ENCODE results near the gene ZBTB46.

Gene ZBTB46

GRCh38 chr20:63694584-63695423 is 136.3 kb downstream of the ZBTB46 start:
- DNase-seq (ENCODE audit: low read depth): no peak

DNA sequence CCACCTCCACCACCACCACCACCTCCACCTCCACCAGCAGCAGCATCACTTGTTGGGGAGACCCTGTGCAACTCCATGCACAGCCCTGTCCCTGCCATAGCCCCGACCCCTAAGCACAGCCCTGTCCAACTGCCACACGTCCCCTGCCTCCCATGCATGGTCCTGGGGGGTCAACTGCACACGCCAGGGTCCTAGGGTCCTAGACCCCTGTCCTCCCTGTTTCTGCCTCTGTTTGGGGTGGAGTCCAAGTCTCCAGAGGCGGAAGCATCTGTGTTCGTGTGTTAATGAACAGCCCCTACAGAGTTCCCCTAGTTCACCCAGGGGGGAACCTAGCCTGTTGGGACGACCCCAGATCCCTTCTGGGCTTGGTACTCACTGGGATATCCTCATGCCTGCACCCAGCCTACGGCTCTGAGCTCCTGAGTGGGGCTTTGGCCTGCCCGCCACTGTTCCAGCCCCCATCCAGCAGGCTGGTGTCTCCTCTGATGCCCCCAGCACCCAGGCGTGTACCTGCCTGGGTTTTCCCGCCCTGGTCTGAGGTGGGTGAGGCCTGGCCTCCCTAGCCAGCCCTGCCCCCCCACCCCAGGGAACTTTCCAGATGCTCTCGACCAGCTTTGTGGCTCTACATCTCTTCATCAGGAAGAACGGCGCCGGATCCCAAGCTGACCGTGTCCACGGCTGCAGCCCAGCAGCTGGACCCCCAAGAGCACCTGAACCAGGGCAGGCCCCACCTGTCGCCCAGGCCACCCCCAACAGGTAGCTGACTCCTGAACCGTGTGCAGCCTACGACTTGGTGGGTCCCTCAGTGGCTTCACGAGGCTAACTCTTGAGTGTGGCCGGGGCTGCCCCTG is 137.1 kb downstream of the ZBTB46 start:
- no peak for DNase-seq (ENCODE audit: low read depth)
